GM12878 (cell line): Measurements from ENCODE around the gene TANC1. TPM values are rescaled to one million over a fixed set of nuclear protein-coding genes. Genes with fewer than 3 reads are reported as not detected.

ENCODE experiments used
- ATAC-seq: fragments of 200-7000 bp; cut with Tn5 transposase; 3 replicates; pipeline ENCODE4 v1.9.1; 2020; ENCODE audit warnings: mild to moderate bottlenecking, moderate library complexity
- BruUV-seq: library from RNA; stranded (reverse); fragments of 400-500 nt; replicated peaks from 2 replicates; lab custom pipeline; 2021; lab: Mats Ljungman, UMichigan
- CTCF ChIA-PET: fragments of 300-600 bp; sonication (Branson Sonifier 250); formaldehyde crosslinking; extraction: SDS; loops from one replicate; lab custom pipeline; 2021; ENCODE audit warnings: inconsistent platforms; lab: Yijun Ruan, JAX
- POLR2A ChIA-PET: fragments of 350-600 bp; formaldehyde crosslinking; extraction: SDS; loops from one replicate; lab custom pipeline; 2021; ENCODE audit warnings: inconsistent platforms; lab: Charles Lee
- RAD21 ChIA-PET: fragments of 300-600 bp; sonication (Branson Sonifier 250); formaldehyde crosslinking; loops from one replicate; lab custom pipeline; 2023; ENCODE audit warnings: antibody characterized with exemption; ENCODE audit not compliant: unreplicated experiment; lab: Charles Lee
- SMC1A ChIA-PET: fragments of 300-600 bp; sonication (Branson Sonifier 250); formaldehyde crosslinking; loops from one replicate; lab custom pipeline; 2023; ENCODE audit not compliant: unreplicated experiment, uncharacterized antibody; lab: Charles Lee
- DNase-seq: peaks from one replicate; pipeline ENCODE4 v3.0.0-alpha.2; 2011; ENCODE audit warnings: low read depth, low spot score
- FAIRE-seq: peaks from 3 replicates; lab custom pipeline; 2011; peaks lifted over from hg19 to GRCh38; lab: Jason Lieb, UNC
- H2AFZ ChIP-seq: 2 replicates; pipeline ENCODE4 v1.6.0; 2011; ENCODE audit warnings: low read depth, low read length, control low read depth; ENCODE audit not compliant: control insufficient read depth
- H3K27ac ChIP-seq: 2 replicates; pipeline ENCODE4 v1.5.1; 2011; ENCODE audit warnings: control low read depth; ENCODE audit not compliant: control insufficient read depth, insufficient read depth
- H3K27me3 ChIP-seq, 2 experiments: replicated peaks in 1 of 2; 2 replicates each; pipeline versions ENCODE4 v1.6.0 to v1.6.1; 2011; ENCODE audit warnings: low read length in 1 of 2; ENCODE audit not compliant: control insufficient read depth in 2 of 2, insufficient read depth in 2 of 2
- H3K36me3 ChIP-seq, 2 experiments: 2 replicates each; pipeline ENCODE4 v1.5.1; 2011; ENCODE audit warnings: low read length in 1 of 2; ENCODE audit not compliant: control insufficient read depth in 2 of 2, insufficient read depth in 2 of 2
- H3K4me1 ChIP-seq: 2 replicates; pipeline ENCODE4 v1.6.1; 2011; ENCODE audit warnings: mild to moderate bottlenecking, low read length, moderate library complexity, mixed read lengths; ENCODE audit not compliant: control insufficient read depth, insufficient read depth
- H3K4me2 ChIP-seq: 2 replicates; pipeline ENCODE4 v1.6.0; 2011; ENCODE audit warnings: control low read depth; ENCODE audit not compliant: control insufficient read depth, insufficient read depth
- H3K4me3 ChIP-seq: fragments of 200-600 bp; sonication (generic); 2 replicates; pipeline ENCODE4 v1.5.1; 2016
- H3K79me2 ChIP-seq: 2 replicates; pipeline ENCODE4 v1.6.0; 2011; ENCODE audit warnings: low read length; ENCODE audit not compliant: control insufficient read depth, insufficient read depth
- H3K9ac ChIP-seq: 2 replicates; pipeline ENCODE4 v1.8.0; 2011; ENCODE audit warnings: low read length, control low read depth, mixed read lengths; ENCODE audit not compliant: control insufficient read depth, insufficient read depth
- H3K9me3 ChIP-seq: replicated peaks from 3 replicates; pipeline ENCODE4 v1.5.1; 2011; ENCODE audit warnings: mild to moderate bottlenecking, low read length; ENCODE audit not compliant: control insufficient read depth, insufficient read depth
- H4K20me1 ChIP-seq: 2 replicates; pipeline ENCODE4 v1.6.0; 2011; ENCODE audit not compliant: control insufficient read depth, insufficient read depth
- ATF7 ChIP-seq: fragments of 450-650 bp; IDR thresholded peaks from 2 replicates; pipeline ENCODE4 v1.6.1; 2016; ENCODE audit warnings: low read depth, mild to moderate bottlenecking
- ETV6 ChIP-seq, 2 experiments: fragments of 450-650 bp in 1 of 2; IDR thresholded peaks in 1 of 2; conservative IDR thresholded peaks in 1 of 2; 2 replicates each; pipeline ENCODE4 v1.6.1; 2014; ENCODE audit warnings: antibody characterized with exemption in 1 of 2, borderline replicate concordance in 1 of 2, low read depth in 1 of 2, mild to moderate bottlenecking in 1 of 2, moderate library complexity in 1 of 2
- KDM1A ChIP-seq: fragments of 200-600 bp; sonication (generic); IDR thresholded peaks from 2 replicates; pipeline ENCODE4 v1.6.1; 2016; ENCODE audit warnings: borderline replicate concordance
- KLF5 ChIP-seq: fragments of 450-650 bp; IDR thresholded peaks from 2 replicates; pipeline ENCODE4 v1.6.1; 2014; ENCODE audit warnings: mild to moderate bottlenecking; ENCODE audit not compliant: partially characterized antibody
- WGBS: methylation state at CpG from one replicate; pipeline ENCODE4 v1.1.6; 2016; ENCODE audit warnings: low lambda C conversion rate; ENCODE audit not compliant: insufficient replicate concordance, insufficient coverage; ENCODE audit errors: missing lambda C conversion rate; 5-methylcytosine and 5-hydroxymethylcytosine counted together
- in situ Hi-C: fragments of 300-500 bp; cut with MboI; formaldehyde crosslinking; loops from 9 replicates; pipeline ENCODE4 v1.14.3; 2018; ENCODE audit warnings: mixed read lengths
- intact Hi-C: fragments of 100-400 bp; cut with micrococcal nuclease; formaldehyde crosslinking; loops from one replicate; pipeline ENCODE4 v1.14.2; 2022; ENCODE audit not compliant: unreplicated experiment
- polyA plus RNA-seq, 11 experiments: library from polyadenylated mRNA; depleted of rRNA in 4 of 11; unstranded in 6 of 11; stranded (reverse) in 5 of 11; fragments of >200 nt; fragmentation: Nextera tagmentation in 4 of 11; fragmentation: Illumina TruSeq in 1 of 11; extraction: Ambion mirVana in 4 of 11; extraction: Trizol in 1 of 11; gene quantifications; 1 replicate in 1 of 11; 2 replicates in 10 of 11; pipeline versions ENCODE4 v1.2.1 to v1.2.3, GENCODE V29; 2011 to 2016; ENCODE audit warnings: inconsistent platforms in 2 of 11, missing spikeins in 2 of 11, low read depth in 1 of 11
- total RNA-seq, 4 experiments: library from RNA; depleted of rRNA in 3 of 4; stranded (reverse); fragments of >200 nt in 3 of 4; fragmentation: Illumina TruSeq in 1 of 4; extraction: Trizol in 1 of 4; gene quantifications; 2 replicates each; pipeline versions ENCODE4 v1.2.1 to v1.2.3, GENCODE V29; 2013 to 2021
- TF ChIP-seq, protein P1 (sequence below): fragments of 450-650 bp; IDR thresholded peaks from 2 replicates; pipeline ENCODE4 v1.6.1; 2016; ENCODE audit warnings: mild to moderate bottlenecking, moderate library complexity, borderline replicate concordance
- TF ChIP-seq, protein P2 (sequence below): IDR thresholded peaks from 2 replicates; pipeline ENCODE4 v1.6.1; 2011; ENCODE audit warnings: mild to moderate bottlenecking, low read depth, low read length, moderate library complexity; ENCODE audit not compliant: insufficient replicate concordance
- TF ChIP-seq, protein P3 (sequence below): fragments of 450-650 bp; IDR thresholded peaks from 2 replicates; pipeline ENCODE4 v1.6.1; 2014; ENCODE audit warnings: mild to moderate bottlenecking

TANC1 gene
- total and polyA plus RNA-seq, 10 of the 15 experiments (the other 5 are each of a cell fraction or from before 2014, with no cell fraction given) = 0.05 to 5.0 (median 0.34) TPM

DNA sequence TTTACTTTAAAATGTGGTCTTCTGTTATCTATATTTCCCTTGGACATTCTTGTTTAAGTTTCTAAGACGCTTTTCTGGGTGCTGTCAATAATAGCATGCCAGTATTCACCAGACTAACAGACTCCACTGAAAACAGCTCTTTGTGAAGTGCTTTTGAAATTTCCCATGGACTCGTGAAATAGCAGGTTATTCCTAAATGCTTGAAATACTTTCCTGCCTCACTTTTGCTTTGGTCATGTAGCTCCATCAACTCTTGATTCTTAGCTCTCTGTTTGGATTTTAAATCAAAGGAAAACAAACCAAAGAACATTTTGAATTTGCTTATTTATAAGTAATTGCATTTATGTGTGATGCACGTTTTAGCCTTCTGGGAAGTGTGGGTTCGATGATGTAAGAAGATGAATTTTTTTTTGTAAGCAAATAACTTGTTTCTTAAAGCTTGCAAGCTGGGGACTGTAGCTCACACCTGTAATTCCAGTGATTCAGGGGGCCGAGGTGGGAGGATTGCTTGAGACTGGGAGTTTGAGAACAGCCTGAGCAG lies 170.3 kb downstream of the TANC1 start:
- intact Hi-C loops = no loop called here
- TF ChIP-seq, protein P1, sequence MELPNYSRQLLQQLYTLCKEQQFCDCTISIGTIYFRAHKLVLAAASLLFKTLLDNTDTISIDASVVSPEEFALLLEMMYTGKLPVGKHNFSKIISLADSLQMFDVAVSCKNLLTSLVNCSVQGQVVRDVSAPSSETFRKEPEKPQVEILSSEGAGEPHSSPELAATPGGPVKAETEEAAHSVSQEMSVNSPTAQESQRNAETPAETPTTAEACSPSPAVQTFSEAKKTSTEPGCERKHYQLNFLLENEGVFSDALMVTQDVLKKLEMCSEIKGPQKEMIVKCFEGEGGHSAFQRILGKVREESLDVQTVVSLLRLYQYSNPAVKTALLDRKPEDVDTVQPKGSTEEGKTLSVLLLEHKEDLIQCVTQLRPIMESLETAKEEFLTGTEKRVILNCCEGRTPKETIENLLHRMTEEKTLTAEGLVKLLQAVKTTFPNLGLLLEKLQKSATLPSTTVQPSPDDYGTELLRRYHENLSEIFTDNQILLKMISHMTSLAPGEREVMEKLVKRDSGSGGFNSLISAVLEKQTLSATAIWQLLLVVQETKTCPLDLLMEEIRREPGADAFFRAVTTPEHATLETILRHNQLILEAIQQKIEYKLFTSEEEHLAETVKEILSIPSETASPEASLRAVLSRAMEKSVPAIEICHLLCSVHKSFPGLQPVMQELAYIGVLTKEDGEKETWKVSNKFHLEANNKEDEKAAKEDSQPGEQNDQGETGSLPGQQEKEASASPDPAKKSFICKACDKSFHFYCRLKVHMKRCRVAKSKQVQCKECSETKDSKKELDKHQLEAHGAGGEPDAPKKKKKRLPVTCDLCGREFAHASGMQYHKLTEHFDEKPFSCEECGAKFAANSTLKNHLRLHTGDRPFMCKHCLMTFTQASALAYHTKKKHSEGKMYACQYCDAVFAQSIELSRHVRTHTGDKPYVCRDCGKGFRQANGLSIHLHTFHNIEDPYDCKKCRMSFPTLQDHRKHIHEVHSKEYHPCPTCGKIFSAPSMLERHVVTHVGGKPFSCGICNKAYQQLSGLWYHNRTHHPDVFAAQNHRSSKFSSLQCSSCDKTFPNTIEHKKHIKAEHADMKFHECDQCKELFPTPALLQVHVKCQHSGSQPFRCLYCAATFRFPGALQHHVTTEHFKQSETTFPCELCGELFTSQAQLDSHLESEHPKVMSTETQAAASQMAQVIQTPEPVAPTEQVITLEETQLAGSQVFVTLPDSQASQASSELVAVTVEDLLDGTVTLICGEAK = no peak
- TF ChIP-seq, protein P2, sequence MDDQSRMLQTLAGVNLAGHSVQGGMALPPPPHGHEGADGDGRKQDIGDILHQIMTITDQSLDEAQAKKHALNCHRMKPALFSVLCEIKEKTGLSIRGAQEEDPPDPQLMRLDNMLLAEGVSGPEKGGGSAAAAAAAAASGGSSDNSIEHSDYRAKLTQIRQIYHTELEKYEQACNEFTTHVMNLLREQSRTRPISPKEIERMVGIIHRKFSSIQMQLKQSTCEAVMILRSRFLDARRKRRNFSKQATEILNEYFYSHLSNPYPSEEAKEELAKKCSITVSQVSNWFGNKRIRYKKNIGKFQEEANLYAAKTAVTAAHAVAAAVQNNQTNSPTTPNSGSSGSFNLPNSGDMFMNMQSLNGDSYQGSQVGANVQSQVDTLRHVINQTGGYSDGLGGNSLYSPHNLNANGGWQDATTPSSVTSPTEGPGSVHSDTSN = no peak
- TF ChIP-seq ATF7 = no peak
- TF ChIP-seq ETV6 (conservative IDR thresholded peaks at IDR 0.05 in 1 of 2, IDR thresholded peaks at IDR 0.05 in 1 of 2; ENCODE audit: borderline replicate concordance in 1 of 2, low read depth in 1 of 2) = no peak
- TF ChIP-seq, protein P3, sequence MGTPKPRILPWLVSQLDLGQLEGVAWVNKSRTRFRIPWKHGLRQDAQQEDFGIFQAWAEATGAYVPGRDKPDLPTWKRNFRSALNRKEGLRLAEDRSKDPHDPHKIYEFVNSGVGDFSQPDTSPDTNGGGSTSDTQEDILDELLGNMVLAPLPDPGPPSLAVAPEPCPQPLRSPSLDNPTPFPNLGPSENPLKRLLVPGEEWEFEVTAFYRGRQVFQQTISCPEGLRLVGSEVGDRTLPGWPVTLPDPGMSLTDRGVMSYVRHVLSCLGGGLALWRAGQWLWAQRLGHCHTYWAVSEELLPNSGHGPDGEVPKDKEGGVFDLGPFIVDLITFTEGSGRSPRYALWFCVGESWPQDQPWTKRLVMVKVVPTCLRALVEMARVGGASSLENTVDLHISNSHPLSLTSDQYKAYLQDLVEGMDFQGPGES = no peak
- TF ChIP-seq KLF5 = no peak
- no peak for TF ChIP-seq KDM1A
- Histone ChIP-seq H3K9ac (no peak overlapping the region), H3K27ac (no peak overlapping the region), H2AFZ (no peak overlapping the region), H3K79me2 (no peaks in the 10 kb centered on the region), H3K36me3 (no peaks in the 10 kb centered on the region), H3K4me3 (no peak overlapping the region), H3K4me1 (no peaks in the 10 kb centered on the region), H3K9me3 (no peaks in the 10 kb centered on the region), H3K27me3 (no peaks in the 10 kb centered on the region; a peak in 1 of 4 replicates), H3K4me2 (no peak overlapping the region), H4K20me1 (no peaks in the 10 kb centered on the region)
- no peak for ATAC-seq
- RAD21 ChIA-PET = interaction anchor here (0.6 kb wide), 1 partner anchor 402 kb away, joined by 3 read pairs; no protein-coding TSS in a partner anchor
- CTCF ChIA-PET = interaction anchor here (0.7 to 2.2 kb wide), 6 partner anchors 9 to 237 kb away, joined by 3 to 7 read pairs (median 3); no protein-coding TSS in a partner anchor
- in situ Hi-C loops = no loop called here
- no peak for DNase-seq
- FAIRE-seq = no peak
- WGBS = 50% methylated on average over 5 of the region's 5 CpGs
- POLR2A ChIA-PET = interaction anchor here (0.8 kb wide), 1 partner anchor 11 kb away, joined by 3 read pairs; no protein-coding TSS in a partner anchor
- SMC1A ChIA-PET = interaction anchor here (0.6 to 2.8 kb wide), 5 partner anchors 9 to 546 kb away, joined by 3 to 10 read pairs (median 4); no protein-coding TSS in a partner anchor
- no TSS peak for BruUV-seq
